ENCODE data around the gene BATF2.

- TF ChIP-seq CTCF (IDR thresholded peaks at IDR 0.05) (no peak), POLR2A (IDR thresholded peaks at IDR 0.05) (no peak)
These were observed 2.5 kb downstream of the BATF2 start for GRCh38 chr11:64994318-64994717.

Measured in adrenal gland (tissue), 5 donors.